ENCODE data around the gene SUSD4.
"Not testable (repeated sequence)": the region's sequence is repeated elsewhere in the genome, so short reads cannot be mapped to it uniquely, and the experiment has no call there.

The SUSD4 gene

DNA sequence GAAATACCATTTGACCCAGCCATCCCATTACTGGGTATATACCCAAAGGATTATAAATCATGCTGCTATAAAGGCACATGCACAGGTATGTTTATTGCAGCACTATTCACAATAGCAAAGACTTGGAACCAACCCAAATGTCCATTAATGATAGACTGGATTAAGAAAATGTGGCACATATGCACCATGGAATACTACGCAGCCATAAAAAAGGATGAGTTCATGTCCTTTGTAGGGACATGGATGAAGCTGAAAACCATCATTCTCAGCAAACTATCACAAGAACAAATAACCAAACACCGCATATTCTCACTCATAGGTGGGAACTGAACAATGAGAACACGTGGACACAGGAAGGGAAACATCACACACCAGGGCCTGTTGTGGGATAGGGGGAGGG is 80.3 kb downstream of the SUSD4 start:
- H3K9me3 ChIP-seq; in situ Hi-C loops (cut with MboI; ENCODE audit: low sequenced_read_pairs); H3K4me3 ChIP-seq; DNase-seq (ENCODE audit: low spot score in 2 of 2); H3K4me1 ChIP-seq; H3K27me3 ChIP-seq (ENCODE audit: low read depth); H3K36me3 ChIP-seq (replicated peaks): not testable (repeated sequence)

- H3K4me1 ChIP-seq; H3K9me3 ChIP-seq; H3K36me3 ChIP-seq (replicated peaks); H3K27me3 ChIP-seq (ENCODE audit: low read depth); in situ Hi-C loops (cut with MboI; ENCODE audit: low sequenced_read_pairs); H3K4me3 ChIP-seq; DNase-seq (ENCODE audit: low spot score in 2 of 2): not testable (repeated sequence)
Observed at GRCh38 chr1:223278311-223278710, 85.7 kb downstream of the SUSD4 start.

DNA sequence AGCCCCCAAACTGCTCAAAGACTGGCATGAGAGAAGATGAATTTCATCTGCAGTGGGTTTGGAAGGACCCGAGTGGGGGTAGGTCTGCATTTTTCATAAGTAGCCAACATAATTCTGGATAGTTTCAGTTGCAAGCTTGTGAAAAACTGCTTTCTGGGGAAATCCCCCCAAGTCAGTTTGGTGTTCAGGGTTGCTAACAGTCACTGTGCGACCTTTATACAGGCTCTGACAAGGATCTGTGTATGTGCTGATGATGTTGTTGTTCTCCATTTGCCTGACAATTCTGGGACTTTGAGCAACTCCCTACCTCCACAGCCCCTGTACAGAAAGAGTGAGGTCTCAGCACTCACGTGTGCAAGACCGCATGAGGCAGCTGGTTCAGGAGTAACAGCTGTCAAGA is 87.9 kb downstream of the SUSD4 start:
- Histone ChIP-seq H3K36me3 (replicated peaks) (no peaks in the 10 kb centered on the region), H3K27me3 (ENCODE audit: low read depth) (no peaks in the 10 kb centered on the region), H3K4me3 (no peak overlapping the region), H3K4me1 (no peaks in the 10 kb centered on the region), H3K9me3 (no peaks in the 10 kb centered on the region)
- in situ Hi-C loops (cut with MboI; ENCODE audit: low sequenced_read_pairs): no loop called here
- DNase-seq (ENCODE audit: low spot score in 2 of 2): no peak

GRCh38 chr1:223273511-223273910 is 90.5 kb downstream of the SUSD4 start:
- Histone ChIP-seq H3K9me3 (no peaks in the 10 kb centered on the region), H3K27me3 (ENCODE audit: low read depth) (no peaks in the 10 kb centered on the region), H3K4me3 (no peak overlapping the region), H3K4me1 (no peaks in the 10 kb centered on the region), H3K36me3 (replicated peaks) (no peaks in the 10 kb centered on the region)
- in situ Hi-C loops (cut with MboI; ENCODE audit: low sequenced_read_pairs): no loop called here
- DNase-seq (ENCODE audit: low spot score in 2 of 2): no peak

- no peaks in the 10 kb centered on the region for H3K27me3 ChIP-seq (ENCODE audit: low read depth)
- in situ Hi-C loops (cut with MboI; ENCODE audit: low sequenced_read_pairs): no loop called here
- H3K9me3 ChIP-seq: no peaks in the 10 kb centered on the region
- no peak overlapping the region for H3K4me3 ChIP-seq
- no peaks in the 10 kb centered on the region for H3K4me1 ChIP-seq
- H3K36me3 ChIP-seq (replicated peaks): no peaks in the 10 kb centered on the region
- no peak for DNase-seq (ENCODE audit: low spot score in 2 of 2)
Observed at GRCh38 chr1:223271085-223271781, 92.7 kb downstream of the SUSD4 start.

DNA sequence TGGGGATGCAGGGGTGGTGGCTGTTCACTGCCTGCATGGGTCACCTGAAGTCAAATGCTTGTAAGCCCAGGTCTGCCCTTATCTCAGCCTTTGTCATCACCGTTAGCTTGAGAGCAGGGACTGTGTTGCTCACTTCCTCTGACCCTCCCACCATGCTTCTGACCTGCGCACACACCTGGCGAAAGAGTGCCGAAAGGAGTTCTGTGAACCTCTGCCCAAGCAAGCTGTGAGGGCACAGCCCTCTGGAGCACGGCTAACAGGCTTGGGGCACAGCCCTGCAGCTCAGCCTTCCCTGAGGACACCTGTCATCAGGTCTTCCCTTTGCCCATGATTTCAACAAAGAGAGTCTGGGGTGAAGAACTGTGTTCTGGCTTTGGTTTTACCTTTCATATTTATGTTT is 93.8 kb downstream of the SUSD4 start:
- Histone ChIP-seq H3K4me1 (no peaks in the 10 kb centered on the region), H3K36me3 (replicated peaks) (no peaks in the 10 kb centered on the region), H3K4me3 (no peak overlapping the region), H3K9me3 (no peaks in the 10 kb centered on the region), H3K27me3 (ENCODE audit: low read depth) (0 out of 2 replicates have a peak, but pooled peaks cover 2% of the 10 kb centered on the region)
- in situ Hi-C loops (cut with MboI; ENCODE audit: low sequenced_read_pairs): no loop called here
- DNase-seq (ENCODE audit: low spot score in 2 of 2): no peak

DNA sequence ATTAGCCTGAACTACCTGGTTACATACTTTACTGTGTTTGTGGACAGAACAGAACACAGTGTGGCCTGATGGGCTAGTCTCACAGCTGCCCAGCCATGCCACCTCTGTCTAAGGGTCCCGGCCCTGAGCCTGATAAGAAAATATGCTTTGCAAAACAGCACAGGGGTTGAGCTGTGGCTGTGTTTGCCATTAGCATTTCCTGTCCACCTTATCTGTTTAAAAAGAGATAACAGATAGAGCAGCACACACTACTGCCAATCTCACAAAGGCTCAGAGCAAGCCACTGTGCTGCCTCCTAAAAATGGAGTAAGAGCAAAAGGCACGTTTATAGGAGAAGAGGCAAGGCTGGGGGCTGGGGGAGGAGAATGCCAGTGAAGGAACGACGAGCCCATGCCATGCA is 95.0 kb downstream of the SUSD4 start:
- H3K36me3 ChIP-seq (replicated peaks): no peaks in the 10 kb centered on the region
- H3K9me3 ChIP-seq: no peaks in the 10 kb centered on the region
- DNase-seq (ENCODE audit: low spot score in 2 of 2): no peak
- no peaks in the 10 kb centered on the region for H3K4me1 ChIP-seq
- 0 out of 2 replicates have a peak, but pooled peaks cover 2% of the 10 kb centered on the region for H3K27me3 ChIP-seq (ENCODE audit: low read depth)
- no peak overlapping the region for H3K4me3 ChIP-seq
- in situ Hi-C loops (cut with MboI; ENCODE audit: low sequenced_read_pairs): no loop called here

DNA sequence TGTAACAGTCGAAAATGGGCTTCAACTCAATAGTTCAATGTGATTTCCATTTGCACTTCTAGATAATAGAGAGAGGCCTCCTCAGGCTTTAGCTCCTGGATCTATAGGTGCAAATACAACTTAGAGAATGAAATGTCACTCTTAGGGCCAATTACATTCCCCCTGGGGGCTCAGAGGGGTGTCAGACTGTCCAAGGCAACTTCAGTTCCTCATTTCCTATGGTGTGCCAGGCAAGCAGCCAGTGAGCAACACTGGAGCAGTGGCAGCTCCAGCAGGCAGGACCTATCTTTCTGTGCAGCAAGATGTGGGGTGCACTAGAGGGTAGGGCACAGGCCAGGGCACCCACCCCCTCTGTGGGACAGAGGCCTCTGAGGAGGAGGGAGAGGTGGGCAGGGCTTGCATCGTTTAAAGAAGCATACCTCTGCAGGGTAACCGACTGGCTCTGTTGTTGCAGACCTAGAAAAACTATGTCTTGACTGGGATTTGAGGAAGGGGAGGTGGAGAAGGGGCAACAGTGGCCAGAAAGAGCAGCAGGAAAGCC is 97.3 kb downstream of the SUSD4 start:
- 0 out of 2 replicates have a peak, but pooled peaks cover 2% of the 10 kb centered on the region for H3K27me3 ChIP-seq (ENCODE audit: low read depth)
- in situ Hi-C loops (cut with MboI; ENCODE audit: low sequenced_read_pairs): no loop called here
- H3K9me3 ChIP-seq: no peaks in the 10 kb centered on the region
- no peak for DNase-seq (ENCODE audit: low spot score in 2 of 2)
- no peaks in the 10 kb centered on the region for H3K4me1 ChIP-seq
- H3K4me3 ChIP-seq: no peak overlapping the region
- no peaks in the 10 kb centered on the region for H3K36me3 ChIP-seq (replicated peaks)

DNA sequence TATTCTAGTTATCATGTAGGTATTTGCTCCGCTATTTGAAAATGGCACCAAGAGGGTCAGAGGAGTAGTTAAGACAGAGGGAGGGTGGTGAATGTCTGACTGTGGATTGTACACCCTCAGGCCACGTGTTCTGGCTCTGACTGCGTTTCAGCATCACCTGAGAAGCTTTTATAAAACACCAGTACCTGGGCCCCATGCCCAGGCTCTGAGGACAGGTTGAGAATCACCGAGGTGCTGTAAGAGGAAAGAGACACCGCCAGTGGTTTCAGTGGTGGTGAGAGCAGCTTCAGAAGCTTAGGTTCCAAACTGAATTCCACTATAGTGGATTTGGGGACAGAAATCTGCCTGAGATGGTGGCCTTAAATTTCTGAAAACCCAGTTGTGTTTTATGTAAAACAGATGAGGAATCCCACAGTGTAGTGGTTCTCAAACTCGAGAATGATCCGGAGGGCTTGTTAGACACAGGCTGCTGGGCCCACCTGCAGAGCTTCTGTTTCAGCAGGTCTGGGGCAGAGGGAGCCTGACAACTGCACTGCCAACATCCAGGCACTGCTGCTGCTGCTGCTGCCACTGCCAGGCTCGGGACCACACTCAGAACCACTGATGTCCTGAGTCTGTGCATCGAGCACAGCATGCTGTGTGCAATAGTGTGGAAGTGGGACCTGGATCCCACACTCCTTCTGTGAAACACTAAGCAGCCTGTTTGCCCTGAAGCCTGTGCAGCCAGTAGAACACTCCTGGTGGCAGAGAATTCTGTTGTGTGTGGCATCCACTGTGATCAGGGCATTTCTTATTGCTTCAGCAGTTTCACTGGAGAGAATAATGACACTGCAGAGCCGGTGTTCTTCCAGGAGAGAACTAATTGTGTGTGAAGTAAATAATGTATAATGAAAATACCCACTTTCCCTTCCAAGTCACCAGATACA is 98.7 kb downstream of the SUSD4 start:
- in situ Hi-C loops (cut with MboI; ENCODE audit: low sequenced_read_pairs): no loop called here
- H3K36me3 ChIP-seq (replicated peaks): no peaks in the 10 kb centered on the region
- H3K27me3 ChIP-seq (ENCODE audit: low read depth): 0 out of 2 replicates have a peak, but pooled peaks cover 2% of the 10 kb centered on the region
- no peaks in the 10 kb centered on the region for H3K9me3 ChIP-seq
- no peak overlapping the region for H3K4me3 ChIP-seq
- H3K4me1 ChIP-seq: no peaks in the 10 kb centered on the region
- no peak for DNase-seq (ENCODE audit: low spot score in 2 of 2)

DNA sequence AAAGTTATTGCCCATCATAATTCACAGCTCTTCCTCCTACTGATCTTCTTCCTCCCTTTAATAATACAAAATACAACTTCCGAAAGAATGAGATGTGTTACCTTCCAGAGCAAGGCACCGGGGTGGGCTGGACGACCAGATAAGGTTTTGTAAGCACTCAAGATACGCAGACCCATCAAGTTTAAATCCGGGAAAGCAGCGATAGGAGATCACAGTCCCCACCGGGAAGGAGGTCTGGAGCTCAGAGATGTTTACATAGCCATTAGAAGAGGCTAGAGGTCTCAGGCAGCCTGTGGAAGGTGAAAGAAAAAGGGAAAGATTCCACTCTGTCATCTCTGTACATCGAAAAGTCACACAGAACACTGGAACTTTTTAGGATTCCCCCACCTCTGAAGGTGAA is 99.4 kb downstream of the SUSD4 start:
- Histone ChIP-seq H3K27me3 (ENCODE audit: low read depth) (0 out of 2 replicates have a peak, but pooled peaks cover 2% of the 10 kb centered on the region), H3K4me1 (no peaks in the 10 kb centered on the region)

GRCh38 chr1:223261914-223262313 is 102.1 kb downstream of the SUSD4 start:
- H3K36me3 ChIP-seq (replicated peaks): no peaks in the 10 kb centered on the region
- no peaks in the 10 kb centered on the region for H3K4me1 ChIP-seq
- DNase-seq (ENCODE audit: low spot score in 2 of 2): no peak
- in situ Hi-C loops (cut with MboI; ENCODE audit: low sequenced_read_pairs): no loop called here
- H3K9me3 ChIP-seq: no peaks in the 10 kb centered on the region
- H3K27me3 ChIP-seq (ENCODE audit: low read depth): 0 out of 2 replicates have a peak, but pooled peaks cover 2% of the 10 kb centered on the region
- no peak overlapping the region for H3K4me3 ChIP-seq

More for the DNA sequence above, 99.4 kb downstream of the SUSD4 start:
- no peaks in the 10 kb centered on the region for H3K9me3 ChIP-seq
- no peak for DNase-seq (ENCODE audit: low spot score in 2 of 2)
- H3K36me3 ChIP-seq (replicated peaks): no peaks in the 10 kb centered on the region
- H3K4me3 ChIP-seq: no peak overlapping the region
- in situ Hi-C loops (cut with MboI; ENCODE audit: low sequenced_read_pairs): no loop called here

- H3K36me3 ChIP-seq (replicated peaks): no peaks in the 10 kb centered on the region
- no peak for DNase-seq (ENCODE audit: low spot score in 2 of 2)
Observed at GRCh38 chr1:223260712-223261111, 103.3 kb downstream of the SUSD4 start.

GRCh38 chr1:223259462-223259861 is 104.5 kb downstream of the SUSD4 start:
- H3K4me3 ChIP-seq: no peak overlapping the region
- no peaks in the 10 kb centered on the region for H3K9me3 ChIP-seq
- no peaks in the 10 kb centered on the region; the same call in 1 of the 2 replicates for H3K27me3 ChIP-seq (ENCODE audit: low read depth)
- no peaks in the 10 kb centered on the region for H3K4me1 ChIP-seq
- no peak for DNase-seq (ENCODE audit: low spot score in 2 of 2)
- in situ Hi-C loops (cut with MboI; ENCODE audit: low sequenced_read_pairs): no loop called here
- no peaks in the 10 kb centered on the region for H3K36me3 ChIP-seq (replicated peaks)

More at GRCh38 chr1:223260712-223261111, 103.3 kb downstream of the SUSD4 start:
- Histone ChIP-seq H3K27me3 (ENCODE audit: low read depth) (no peaks in the 10 kb centered on the region), H3K9me3 (no peaks in the 10 kb centered on the region), H3K4me3 (no peak overlapping the region), H3K4me1 (no peaks in the 10 kb centered on the region)
- in situ Hi-C loops (cut with MboI; ENCODE audit: low sequenced_read_pairs): no loop called here

- Histone ChIP-seq H3K36me3 (replicated peaks) (no peaks in the 10 kb centered on the region), H3K4me3 (no peak overlapping the region), H3K9me3 (no peaks in the 10 kb centered on the region), H3K27me3 (ENCODE audit: low read depth) (no peaks in the 10 kb centered on the region; the same call in 1 of the 2 replicates), H3K4me1 (no peaks in the 10 kb centered on the region)
- in situ Hi-C loops (cut with MboI; ENCODE audit: low sequenced_read_pairs): no loop called here
- no peak for DNase-seq (ENCODE audit: low spot score in 2 of 2)
Observed at GRCh38 chr1:223258751-223259198, 105.2 kb downstream of the SUSD4 start.

Data from HAP-1 (cell line).